ENCODE data around the gene FBXO10. TPM values are rescaled to one million over a fixed set of nuclear protein-coding genes. Genes with fewer than 3 reads are reported as not detected.
A peak's percentile ranks its signal among the peaks of the same experiment; 100 is the strongest.
"Not testable (repeated sequence)": the region's sequence is repeated elsewhere in the genome, so short reads cannot be mapped to it uniquely, and the experiment has no call there.

Gene FBXO10
- total RNA-seq, 2 donors from 2014 or later, result 2.7 to 2.9 TPM

DNA sequence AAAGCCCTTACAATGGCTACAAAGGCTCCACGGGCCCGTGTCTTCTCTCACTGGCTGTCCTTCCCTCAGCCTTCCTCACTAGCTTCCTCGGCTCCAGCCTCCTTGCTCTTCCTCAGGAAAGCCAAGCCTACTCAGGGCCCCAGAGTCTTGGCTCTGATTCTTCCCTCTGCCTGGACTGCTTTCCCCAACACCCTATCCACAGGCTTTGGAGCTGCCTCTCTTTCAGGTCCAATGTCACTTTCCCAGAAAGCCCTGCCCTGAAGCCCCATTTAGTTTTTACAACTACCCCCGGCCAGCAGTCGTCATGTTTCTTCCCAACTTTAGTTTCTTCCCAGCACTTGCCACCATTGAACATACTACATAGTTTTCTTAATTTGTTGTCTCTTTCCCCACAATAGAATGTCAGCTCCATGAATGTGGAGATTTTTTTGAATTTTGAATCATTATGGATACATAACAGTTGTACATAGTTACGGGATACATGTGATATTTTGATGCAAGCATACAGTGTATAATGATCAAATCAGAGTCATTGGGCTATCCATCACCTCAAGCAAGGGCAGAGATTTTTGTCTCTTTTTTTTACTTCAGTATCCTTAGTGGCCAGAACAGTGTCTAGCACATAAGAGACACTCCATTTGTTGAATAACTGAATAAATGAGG lies 33.7 kb upstream of the FBXO10 start:
- no peaks in the 10 kb centered on the region for H3K27me3 ChIP-seq
- no peak overlapping the region for H3K27ac ChIP-seq
- H3K9ac ChIP-seq (ENCODE audit: low read depth in 2 of 2, low read length in 2 of 2), result no peak overlapping the region
- no peaks in the 10 kb centered on the region for H3K4me1 ChIP-seq
- H3K36me3 ChIP-seq, result no peaks in the 10 kb centered on the region
- TF ChIP-seq, protein P1, sequence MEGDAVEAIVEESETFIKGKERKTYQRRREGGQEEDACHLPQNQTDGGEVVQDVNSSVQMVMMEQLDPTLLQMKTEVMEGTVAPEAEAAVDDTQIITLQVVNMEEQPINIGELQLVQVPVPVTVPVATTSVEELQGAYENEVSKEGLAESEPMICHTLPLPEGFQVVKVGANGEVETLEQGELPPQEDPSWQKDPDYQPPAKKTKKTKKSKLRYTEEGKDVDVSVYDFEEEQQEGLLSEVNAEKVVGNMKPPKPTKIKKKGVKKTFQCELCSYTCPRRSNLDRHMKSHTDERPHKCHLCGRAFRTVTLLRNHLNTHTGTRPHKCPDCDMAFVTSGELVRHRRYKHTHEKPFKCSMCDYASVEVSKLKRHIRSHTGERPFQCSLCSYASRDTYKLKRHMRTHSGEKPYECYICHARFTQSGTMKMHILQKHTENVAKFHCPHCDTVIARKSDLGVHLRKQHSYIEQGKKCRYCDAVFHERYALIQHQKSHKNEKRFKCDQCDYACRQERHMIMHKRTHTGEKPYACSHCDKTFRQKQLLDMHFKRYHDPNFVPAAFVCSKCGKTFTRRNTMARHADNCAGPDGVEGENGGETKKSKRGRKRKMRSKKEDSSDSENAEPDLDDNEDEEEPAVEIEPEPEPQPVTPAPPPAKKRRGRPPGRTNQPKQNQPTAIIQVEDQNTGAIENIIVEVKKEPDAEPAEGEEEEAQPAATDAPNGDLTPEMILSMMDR (IDR thresholded peaks at IDR 0.05), result no peak
- intact Hi-C loops (cut with DNase I), result no loop called here
- no peak for DNase-seq
- H3K4me3 ChIP-seq, result no peak overlapping the region
- H3K9me3 ChIP-seq, result no peaks in the 10 kb centered on the region

DNA sequence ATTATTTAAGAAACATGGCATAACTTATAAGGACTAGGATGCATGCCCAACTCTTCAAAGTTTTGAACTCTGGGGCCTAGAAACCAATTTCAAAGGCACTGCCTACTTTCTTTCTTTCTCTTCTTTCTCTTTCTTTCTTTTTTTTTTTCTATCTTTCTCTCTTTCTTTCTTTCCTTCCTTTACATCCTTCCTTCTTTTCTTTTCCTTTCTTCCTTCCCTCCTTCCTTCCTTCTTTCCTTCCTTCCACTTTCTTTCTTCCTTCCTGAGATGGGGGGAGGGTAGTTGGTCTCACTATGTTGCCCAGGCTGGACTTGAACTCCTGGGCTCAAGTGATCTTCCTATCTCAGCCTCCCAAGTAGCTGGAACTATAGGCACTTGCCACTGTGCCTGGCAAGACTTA lies 32.1 kb upstream of the FBXO10 start:
- Histone ChIP-seq H3K9ac (ENCODE audit: low read depth in 2 of 2, low read length in 2 of 2) (no peak overlapping the region), H3K4me1 (no peaks in the 10 kb centered on the region), H3K36me3 (no peaks in the 10 kb centered on the region), H3K4me3 (no peak overlapping the region), H3K27me3 (no peaks in the 10 kb centered on the region), H3K27ac (no peak overlapping the region), H3K9me3 (no peaks in the 10 kb centered on the region)
- intact Hi-C loops (cut with DNase I), result no loop called here
- TF ChIP-seq, protein P1 (IDR thresholded peaks at IDR 0.05), result no peak
- no peak for DNase-seq

DNA sequence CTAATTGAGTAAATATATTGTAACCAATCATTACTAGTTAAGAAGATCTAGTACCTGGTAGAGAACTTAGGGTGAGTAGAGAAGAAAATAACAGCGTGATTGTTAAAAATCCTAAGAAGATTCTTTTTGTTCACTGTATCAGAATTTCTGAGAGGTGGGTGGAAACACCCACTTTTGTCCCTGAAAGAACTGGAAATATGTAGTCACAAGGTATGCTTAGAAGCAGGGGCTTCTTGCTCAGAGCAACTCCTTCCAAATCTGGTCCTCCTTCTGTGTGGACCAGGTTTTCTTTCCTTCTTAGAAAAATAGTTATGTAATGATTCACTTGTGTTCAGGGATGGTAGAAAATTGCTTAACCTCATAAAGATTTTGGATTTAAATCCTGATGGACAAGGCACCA lies 28.1 kb upstream of the FBXO10 start:
- no peak for DNase-seq
- Histone ChIP-seq H3K36me3 (no peaks in the 10 kb centered on the region), H3K4me3 (no peak overlapping the region), H3K9me3 (no peaks in the 10 kb centered on the region), H3K27ac (no peak overlapping the region), H3K4me1 (no peaks in the 10 kb centered on the region), H3K9ac (ENCODE audit: low read depth in 2 of 2, low read length in 2 of 2) (no peak overlapping the region), H3K27me3 (no peaks in the 10 kb centered on the region)
- intact Hi-C loops (cut with DNase I), result no loop called here
- TF ChIP-seq, protein P1 (IDR thresholded peaks at IDR 0.05), result no peak

DNA sequence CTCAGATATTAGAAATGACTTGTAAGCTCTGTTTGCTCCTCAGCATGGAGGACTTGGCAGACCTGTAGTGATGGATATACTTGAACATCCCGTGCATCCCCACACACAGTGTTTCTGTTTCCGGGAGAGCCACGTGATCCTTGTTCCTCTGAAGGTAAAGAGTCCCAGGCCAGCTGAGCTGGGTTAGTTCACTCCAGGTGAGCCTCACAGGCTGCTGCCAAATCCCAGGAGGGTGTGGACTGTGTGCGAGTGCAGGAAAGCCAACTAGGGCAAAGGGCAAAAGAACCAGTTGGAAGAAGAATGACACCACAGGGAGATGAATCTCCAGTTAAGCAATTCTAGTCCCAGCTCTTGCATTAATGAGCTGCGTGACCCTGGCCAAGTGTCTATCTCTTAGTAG lies 26.6 kb upstream of the FBXO10 start:
- DNase-seq, result peak; percentile 91
- no peaks in the 10 kb centered on the region for H3K27me3 ChIP-seq
- no peak overlapping the region for H3K9ac ChIP-seq (ENCODE audit: low read depth in 2 of 2, low read length in 2 of 2)
- H3K9me3 ChIP-seq, result no peaks in the 10 kb centered on the region
- no peaks in the 10 kb centered on the region for H3K36me3 ChIP-seq
- H3K4me1 ChIP-seq, result no peaks in the 10 kb centered on the region
- TF ChIP-seq, protein P1 (IDR thresholded peaks at IDR 0.05), result no peak
- no peak overlapping the region for H3K4me3 ChIP-seq
- intact Hi-C loops (cut with DNase I), result no loop called here
- H3K27ac ChIP-seq, result no peak overlapping the region

DNA sequence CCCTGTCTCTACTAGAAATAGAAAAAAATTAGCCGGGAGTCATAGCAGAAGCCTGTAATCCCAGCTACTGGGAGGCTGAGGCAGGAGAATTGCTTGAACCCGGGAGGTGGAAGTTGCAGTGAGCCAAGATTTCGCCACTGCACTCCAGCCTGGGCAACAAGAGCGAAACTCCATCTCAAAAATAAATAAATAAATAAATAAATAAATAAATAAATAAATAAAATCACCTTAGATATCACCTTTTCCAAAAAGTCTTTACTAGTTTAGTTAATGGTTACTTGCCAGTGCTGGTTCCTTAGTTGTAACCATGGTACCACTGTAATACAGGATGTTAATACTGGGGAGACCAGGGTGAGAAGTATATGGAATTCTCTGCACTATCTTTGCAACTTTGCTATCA lies 25.9 kb upstream of the FBXO10 start:
- DNase-seq; H3K27me3 ChIP-seq; H3K36me3 ChIP-seq; H3K4me1 ChIP-seq; intact Hi-C loops (cut with DNase I); H3K4me3 ChIP-seq; H3K27ac ChIP-seq; H3K9me3 ChIP-seq; H3K9ac ChIP-seq (ENCODE audit: low read depth in 2 of 2, low read length in 2 of 2): not testable (repeated sequence)

DNA sequence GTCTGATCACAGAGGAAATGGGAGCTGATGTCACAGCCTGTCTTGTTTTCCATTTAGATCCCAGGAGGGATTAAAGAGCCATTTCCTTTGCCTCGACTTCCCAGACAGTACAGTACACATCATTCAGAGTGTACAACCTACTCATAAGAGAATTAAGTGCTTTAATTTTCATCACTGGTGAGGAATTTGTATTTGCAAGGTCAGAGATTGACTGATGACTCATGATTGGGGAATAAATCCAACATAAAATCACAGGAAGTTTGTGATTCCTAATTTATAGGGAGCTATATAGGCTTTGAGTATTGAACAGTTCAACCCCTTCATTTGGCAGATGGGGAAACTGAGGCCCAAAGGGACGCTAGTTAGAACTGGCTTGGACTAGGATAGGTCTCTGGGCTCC lies 20.3 kb upstream of the FBXO10 start:
- Histone ChIP-seq H3K27me3 (no peaks in the 10 kb centered on the region), H3K36me3 (no peaks in the 10 kb centered on the region), H3K27ac (no peak overlapping the region), H3K9me3 (no peaks in the 10 kb centered on the region), H3K4me1 (peaks cover 5% of the 10 kb centered on the region), H3K4me3 (no peak overlapping the region), H3K9ac (ENCODE audit: low read depth in 2 of 2, low read length in 2 of 2) (no peak overlapping the region)
- TF ChIP-seq, protein P1 (IDR thresholded peaks at IDR 0.05), result no peak
- DNase-seq, result no peak
- intact Hi-C loops (cut with DNase I), result no loop called here
